Left ventricle myocardium superior (tissue), 1 donor: Measurements from ENCODE around the gene LLGL2. TPM values are rescaled to one million over a fixed set of nuclear protein-coding genes. Genes with fewer than 3 reads are reported as not detected.
"Not testable (repeated sequence)": the region's sequence is repeated elsewhere in the genome, so short reads cannot be mapped to it uniquely, and the experiment has no call there.

ENCODE experiments used
- ATAC-seq: fragments of 200-7000 bp; cut with Tn5 transposase; one replicate; pipeline ENCODE4 v1.9.1; 2020; ENCODE audit warnings: mild to moderate bottlenecking, moderate library complexity
- DNase-seq: peaks from one replicate; pipeline ENCODE4 v3.0.0-alpha.2; 2020
- intact Hi-C: fragments of 100-400 bp; cut with micrococcal nuclease; formaldehyde crosslinking; loops from one replicate; pipeline ENCODE4 v1.11.0; 2022
- total RNA-seq: library from RNA; stranded (reverse); fragmentation: NEBNext Ultra II Directional; extraction: Animal tissue kit (Norgen Biotek cat#: 25700); gene quantifications from one replicate; pipeline ENCODE4 v1.2.1, GENCODE V29; 2021
- donor health status: DM: no; HTN: yes; CAD: no; lungs with severe emphysema.

LLGL2 gene
- total RNA-seq, 1 donor from 2014 or later = 5.1 TPM

DNA sequence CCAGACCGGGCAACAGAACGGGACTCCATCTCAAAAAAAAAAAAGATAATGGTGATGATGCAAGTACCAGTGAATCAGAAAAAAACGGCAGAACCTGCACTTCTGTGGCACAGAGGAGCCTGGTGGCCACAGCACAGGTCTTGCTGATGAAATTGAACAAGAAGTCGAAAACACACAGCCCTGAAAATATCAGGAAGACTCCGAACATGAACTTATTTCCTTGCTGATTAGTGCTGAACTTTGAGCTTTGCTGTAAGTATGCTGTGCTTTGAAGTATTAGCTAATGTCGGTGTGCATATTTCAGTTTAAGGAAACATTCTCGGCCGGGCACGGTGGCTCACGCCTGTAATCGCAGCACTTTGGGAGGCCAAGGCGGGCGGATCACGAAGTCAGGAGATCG, 51.2 kb downstream of the LLGL2 start:
- DNase-seq (no peak), ATAC-seq (no peak)
- intact Hi-C loops = no loop called here

GRCh38 chr17:75581121-75581725, 55.7 kb downstream of the LLGL2 start:
- intact Hi-C loops, ATAC-seq: not testable (repeated sequence)

DNA sequence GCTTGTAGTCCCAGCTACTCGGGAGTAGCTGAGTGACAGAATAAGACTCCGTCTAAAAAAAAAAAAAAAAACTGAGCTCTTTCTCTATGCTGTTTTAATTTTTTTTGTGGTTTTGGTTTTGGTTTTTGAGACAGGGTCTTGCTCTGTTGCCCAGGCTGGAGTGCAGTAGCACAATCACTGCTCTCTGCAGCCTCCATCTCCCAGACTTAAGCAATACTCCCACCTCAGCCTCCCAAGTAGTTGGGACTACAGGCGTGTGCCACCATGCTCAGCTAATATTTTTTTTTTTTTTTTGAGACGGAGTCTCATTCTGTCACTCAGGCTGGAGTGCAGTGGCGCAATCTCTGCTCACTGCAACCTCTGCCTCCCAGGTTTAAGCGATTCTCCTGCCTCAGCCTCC, 57.7 kb downstream of the LLGL2 start:
- DNase-seq, intact Hi-C loops, ATAC-seq: not testable (repeated sequence)

More at GRCh38 chr17:75581121-75581725, 55.7 kb downstream of the LLGL2 start:
- not testable (repeated sequence) for DNase-seq

- ATAC-seq = no peak
- intact Hi-C loops = no loop called here
Measured at GRCh38 chr17:75584849-75585175, 59.3 kb downstream of the LLGL2 start.

DNA sequence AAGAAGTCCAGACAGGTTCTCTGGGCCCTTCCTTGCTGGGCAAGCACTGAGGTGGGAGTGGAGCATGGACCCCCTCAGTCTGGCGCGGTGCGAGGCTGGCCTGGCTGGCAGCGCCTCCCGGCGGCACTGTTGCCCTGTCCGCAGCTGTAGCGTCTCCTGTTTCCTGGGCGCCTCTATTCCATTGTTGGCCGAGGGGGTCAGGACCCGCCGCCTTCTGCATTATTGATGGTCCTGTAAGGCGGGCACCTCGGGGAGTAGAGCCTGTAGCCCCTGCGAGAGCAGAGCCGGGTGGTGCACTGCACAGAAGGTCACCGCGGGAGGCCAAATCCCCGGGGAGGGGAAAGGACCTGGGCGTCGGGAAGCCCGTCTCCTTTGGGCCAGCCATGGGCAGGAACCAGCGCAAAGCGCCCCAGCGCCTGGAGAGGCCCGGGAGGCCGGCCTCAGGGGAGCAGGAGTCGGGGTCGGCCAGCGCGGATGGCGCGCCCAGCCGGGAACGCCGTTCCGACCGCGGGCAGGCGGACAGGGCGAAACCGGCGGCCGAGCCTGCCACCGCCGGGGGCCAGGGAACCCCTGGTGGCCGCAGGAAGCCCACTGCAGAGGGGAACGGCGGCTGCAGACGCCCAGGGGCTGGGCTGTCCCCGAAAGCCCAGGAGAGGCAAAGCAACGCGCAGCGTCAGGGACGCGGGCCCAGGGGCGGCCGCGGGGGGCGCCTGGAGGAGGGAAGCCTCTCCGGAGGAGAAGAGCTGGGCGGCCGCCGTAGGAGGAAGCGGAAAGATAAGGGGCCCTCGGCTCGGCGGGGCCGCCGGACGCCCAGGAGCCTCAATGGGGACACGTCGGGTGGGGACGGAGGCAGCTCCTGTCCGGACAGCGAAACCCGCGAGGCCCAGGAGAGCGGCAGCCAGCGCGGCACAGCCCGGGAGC, 62.4 kb downstream of the LLGL2 start, which contains the start of gene MYO15B:
TSS of gene MYO15B (plus strand) at position 126 of the 921 bp plus-strand sequence. CDS start at position 384, 258 bp downstream.
- DNase-seq = peak; percentile 84
- ATAC-seq = peak; percentile 49
- intact Hi-C loops = no loop called here

More at GRCh38 chr17:75584849-75585175, 59.3 kb downstream of the LLGL2 start:
- no peak for DNase-seq

- intact Hi-C loops = no loop called here
- ATAC-seq (peak; percentile 29), DNase-seq (peak; percentile 77)
Measured at GRCh38 chr17:75588596-75589011, 63.1 kb downstream of the LLGL2 start.

GRCh38 chr17:75589012-75589918, 63.8 kb downstream of the LLGL2 start:
- DNase-seq (peak; percentile 98), ATAC-seq (peak; percentile 88)
- intact Hi-C loops = no loop called here

DNA sequence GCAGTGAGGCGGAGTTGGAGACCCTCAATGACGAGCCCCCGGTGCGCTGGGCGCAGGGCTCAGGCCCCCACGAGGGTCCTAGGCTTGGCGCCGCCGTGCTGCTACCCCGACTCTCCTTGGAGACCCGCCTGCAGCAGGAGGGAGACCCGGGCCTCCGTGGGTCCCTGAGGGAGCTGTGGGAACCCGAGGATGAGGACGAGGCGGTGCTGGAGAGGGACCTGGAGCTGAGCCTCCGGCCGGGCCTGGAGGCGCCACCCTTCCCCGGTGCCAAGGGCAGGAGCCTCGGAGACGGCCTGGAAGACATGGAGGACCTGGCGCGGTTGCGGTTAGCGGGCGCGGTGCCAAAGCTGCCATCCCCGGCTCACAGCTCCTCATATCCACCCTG, 64.4 kb downstream of the LLGL2 start:
- intact Hi-C loops = no loop called here
- ATAC-seq (peak; percentile 1), DNase-seq (peak; percentile 57)

- ATAC-seq (no peak), DNase-seq (no peak)
- intact Hi-C loops = no loop called here
Measured at GRCh38 chr17:75590314-75590761, 64.8 kb downstream of the LLGL2 start.

DNA sequence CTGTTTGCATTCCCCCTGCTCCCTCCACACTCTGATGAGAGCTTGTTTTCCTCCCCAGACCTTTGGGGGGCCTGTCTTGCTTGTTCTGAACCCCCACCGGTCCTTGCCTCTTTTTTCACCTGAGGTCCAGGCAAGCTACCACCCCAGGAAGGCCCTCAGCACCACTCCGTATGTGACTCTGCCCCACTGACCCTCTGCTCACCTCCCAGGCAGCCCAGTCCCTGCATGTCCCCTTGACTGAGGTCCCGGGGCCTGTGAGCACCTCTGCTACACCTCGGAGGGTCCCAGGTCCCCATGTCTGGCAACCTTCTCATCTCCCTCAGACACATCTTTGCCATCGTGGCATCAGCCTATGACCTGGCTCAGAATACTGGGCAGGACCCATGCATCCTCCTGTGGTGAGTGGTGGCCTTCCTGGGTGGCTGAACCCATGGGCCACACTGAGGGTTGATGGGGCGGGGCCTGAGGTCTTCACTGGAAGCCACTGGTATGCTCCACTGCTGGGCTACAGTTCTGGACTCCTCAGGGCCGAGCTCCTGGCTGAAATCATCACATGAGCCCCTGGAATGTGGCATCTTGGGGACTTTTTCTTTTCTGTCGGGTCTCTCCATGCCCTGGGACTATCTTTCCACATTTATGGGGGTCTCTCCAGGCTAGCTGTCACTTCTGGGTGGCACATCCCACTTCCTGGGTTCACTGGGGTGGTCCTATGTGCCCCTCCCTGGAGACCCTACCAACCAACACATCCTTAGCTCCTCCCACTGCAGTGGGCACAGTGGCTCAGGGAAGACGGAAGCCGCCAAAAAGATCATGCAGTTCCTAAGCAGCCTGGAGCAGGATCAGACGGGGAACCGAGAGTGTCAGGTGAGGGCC, 65.6 kb downstream of the LLGL2 start:
- DNase-seq = no peak

GRCh38 chr17:75591722-75592302, 66.3 kb downstream of the LLGL2 start:
- intact Hi-C loops = no loop called here
- DNase-seq = no peak
- no peak for ATAC-seq

More for the DNA sequence above, 65.6 kb downstream of the LLGL2 start:
- ATAC-seq = no peak
- intact Hi-C loops = no loop called here

DNA sequence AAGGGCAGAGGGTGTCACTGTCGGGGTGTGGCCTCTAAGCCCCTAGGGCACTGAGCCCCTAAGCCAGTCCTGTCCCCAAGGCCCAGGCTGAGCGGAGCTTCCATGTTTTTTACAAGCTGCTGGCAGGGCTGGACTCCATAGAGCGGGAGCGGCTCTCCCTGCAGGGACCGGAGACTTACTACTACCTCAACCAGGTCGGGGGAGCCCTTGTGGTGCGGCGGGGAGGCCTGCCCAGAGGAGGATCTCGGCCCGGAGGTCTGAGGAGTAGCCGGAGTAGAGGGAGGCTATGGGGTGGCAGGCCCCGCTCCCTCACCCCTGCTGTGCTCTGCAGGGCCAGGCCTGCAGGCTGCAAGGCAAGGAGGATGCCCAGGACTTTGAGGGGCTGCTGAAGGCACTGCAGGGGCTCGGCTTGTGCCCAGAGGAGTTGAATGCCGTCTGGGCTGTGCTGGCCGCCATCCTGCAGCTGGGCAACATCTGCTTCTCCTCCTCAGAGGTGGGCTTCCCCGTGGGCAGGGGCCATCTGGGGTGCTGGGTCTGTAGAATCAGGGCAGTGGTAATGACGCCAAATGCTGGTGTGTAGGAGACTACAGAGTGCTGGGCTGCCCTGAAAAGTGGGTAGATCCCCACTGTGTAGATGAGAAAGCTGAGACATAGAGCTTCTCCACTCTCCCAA, 67.0 kb downstream of the LLGL2 start:
- ATAC-seq = no peak
- no peak for DNase-seq

GRCh38 chr17:75593430-75593829, 67.9 kb downstream of the LLGL2 start:
- intact Hi-C loops, DNase-seq, ATAC-seq: not testable (repeated sequence)

More for the DNA sequence above, 67.0 kb downstream of the LLGL2 start:
- intact Hi-C loops = no loop called here

DNA sequence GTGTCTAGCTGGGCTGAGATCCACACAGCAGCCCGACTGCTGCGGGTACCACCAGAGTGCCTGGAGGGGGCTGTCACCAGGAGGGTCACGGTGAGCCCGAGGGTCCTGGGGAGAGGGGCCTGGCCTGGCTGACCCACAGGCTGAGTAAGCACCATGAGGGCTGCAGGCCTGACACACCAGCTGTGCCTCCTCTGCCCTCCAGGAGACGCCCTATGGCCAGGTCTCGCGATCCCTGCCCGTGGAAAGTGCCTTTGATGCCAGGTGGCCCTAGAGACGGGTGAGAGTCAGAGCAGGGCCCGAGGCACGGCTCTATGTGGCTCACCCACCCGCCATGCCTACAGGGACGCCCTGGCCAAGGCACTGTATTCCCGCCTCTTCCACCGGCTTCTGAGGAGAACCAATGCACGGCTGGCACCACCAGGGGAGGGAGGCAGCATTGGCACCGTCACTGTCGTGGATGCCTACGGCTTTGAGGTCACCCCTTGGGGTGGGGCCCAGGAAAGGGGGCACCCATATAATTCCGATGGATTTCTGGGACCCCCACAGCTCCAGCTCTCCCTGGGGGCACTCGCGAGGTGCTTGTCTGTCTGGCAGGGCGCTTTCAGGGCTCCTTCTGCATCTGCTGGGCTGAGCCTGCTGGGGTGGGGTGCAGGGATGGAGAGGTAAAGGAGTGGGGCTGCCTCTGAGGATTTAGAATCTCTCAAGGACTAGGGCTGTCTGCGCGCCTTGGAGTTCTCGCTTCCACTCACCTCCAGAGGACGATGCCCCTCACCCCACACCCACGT, 69.2 kb downstream of the LLGL2 start:
- DNase-seq = no peak
- intact Hi-C loops = no loop called here
- ATAC-seq = no peak

DNA sequence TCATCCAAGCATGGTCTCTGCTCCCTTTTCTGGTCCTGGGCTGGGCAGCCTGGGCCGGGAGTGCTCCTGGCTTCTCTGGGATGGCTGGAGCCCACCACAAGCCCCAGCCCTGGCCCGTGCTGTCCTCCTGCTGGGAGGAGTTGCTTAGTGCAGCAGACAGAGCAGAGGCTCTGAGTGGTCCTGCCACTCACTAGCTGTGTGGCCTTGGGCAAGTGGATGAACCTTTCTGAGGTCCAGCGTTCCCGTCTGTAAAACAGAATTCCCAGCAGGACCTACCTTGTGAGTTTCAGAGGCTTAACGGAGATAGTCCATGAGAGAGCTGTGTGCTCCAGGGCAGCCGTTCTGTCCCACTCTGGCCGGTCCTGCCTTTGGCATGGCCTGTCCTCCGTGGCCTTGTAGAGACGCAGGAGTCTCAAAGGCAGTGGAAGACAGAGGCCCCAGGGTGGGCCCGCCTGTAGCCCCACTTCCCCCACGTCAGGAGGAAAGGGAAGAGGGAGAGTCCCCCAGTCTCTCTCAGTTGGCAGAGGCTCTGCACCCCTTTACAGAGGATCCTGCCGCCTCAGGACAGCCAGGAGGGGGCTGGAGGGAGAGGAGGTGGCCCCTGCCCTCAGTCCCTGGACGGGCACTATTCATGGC, 69.9 kb downstream of the LLGL2 start:
- ATAC-seq = no peak
- intact Hi-C loops = no loop called here
- no peak for DNase-seq

DNA sequence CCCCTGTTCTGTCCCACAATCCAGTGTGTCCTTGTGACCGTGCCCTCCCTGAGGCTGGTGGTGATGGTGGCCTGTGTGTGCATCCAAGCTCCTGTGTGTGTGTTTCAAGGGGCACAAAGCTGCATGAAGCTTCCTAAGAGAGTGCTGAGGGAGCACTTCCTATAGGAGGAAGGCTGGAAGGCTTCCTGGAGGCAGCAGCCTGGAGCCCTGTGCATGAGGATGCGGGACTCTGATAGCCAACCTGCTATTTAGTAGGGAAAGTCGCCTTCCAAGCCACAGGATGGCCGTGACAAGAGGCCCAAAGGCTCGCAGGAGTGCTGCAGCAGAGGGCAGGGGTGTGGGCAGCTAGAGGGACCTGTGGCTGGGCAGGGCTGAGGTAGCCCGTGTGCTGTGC, 70.4 kb downstream of the LLGL2 start:
- no peak for ATAC-seq
- intact Hi-C loops = no loop called here
- DNase-seq = no peak
